BE2C (cell line): Measurements from ENCODE around the gene MRM2.

ENCODE experiments used
- DNase-seq: peaks from one replicate; pipeline ENCODE4 v3.0.0-alpha.2; 2020
- H3K27me3 ChIP-seq: fragments of 250-450 bp; sonication (Bioruptor Pico); 2 replicates; pipeline ENCODE4 v1.5.1; 2020; ENCODE audit warnings: mild to moderate bottlenecking
- H3K36me3 ChIP-seq: fragments of 250-450 bp; sonication (Bioruptor Pico); 2 replicates; pipeline ENCODE4 v1.5.1; 2020; ENCODE audit warnings: mild to moderate bottlenecking
- H3K4me1 ChIP-seq: fragments of 250-450 bp; sonication (Bioruptor Pico); 2 replicates; pipeline ENCODE4 v1.5.1; 2020
- H3K4me3 ChIP-seq: 2 replicates; pipeline ENCODE4 v1.5.1; 2011; ENCODE audit warnings: low read depth, low read length
- H3K9me3 ChIP-seq: fragments of 250-450 bp; sonication (Bioruptor Pico); 2 replicates; pipeline ENCODE4 v1.5.1; 2020
- CTCF ChIP-seq: IDR thresholded peaks from 2 replicates; pipeline ENCODE4 v1.5.1; 2012; ENCODE audit warnings: mild to moderate bottlenecking, low read depth, low read length

MRM2 gene

DNA sequence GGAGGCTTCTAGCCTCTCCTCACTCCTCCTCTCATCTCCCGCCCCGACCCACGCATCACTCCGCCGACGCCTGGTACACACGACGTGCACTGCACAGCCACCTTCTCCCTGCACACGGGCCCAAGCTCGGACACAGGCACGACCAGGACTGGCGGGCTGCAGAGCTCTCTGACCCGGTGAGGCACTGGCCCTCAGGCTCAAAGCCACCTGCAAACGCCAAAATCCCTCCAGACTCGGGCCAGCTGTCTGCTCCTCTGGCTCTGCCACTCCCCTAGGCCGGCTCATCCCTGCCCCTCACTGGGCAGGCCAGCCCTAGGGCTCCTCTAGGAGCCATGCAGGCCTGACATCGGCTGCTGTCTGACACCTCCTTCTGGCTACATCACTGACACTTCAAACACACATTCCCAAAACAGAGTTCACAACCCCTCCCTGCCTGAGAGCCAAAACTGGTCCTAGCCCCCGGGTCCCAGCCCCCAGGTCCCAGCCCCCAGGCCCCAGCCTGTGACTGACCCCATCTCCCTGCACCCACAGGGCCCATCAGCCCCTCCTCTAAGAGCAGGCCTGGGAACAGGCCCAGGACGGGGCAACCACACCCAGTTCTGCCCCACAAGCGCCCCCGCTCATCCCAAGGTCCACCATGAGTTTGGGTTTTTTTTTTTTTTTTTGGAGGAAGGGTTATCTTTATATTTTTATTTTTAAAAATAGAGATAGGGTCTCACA lies 44.4 kb downstream of the MRM2 start:
- TF ChIP-seq CTCF, result no peak
- no peaks in the 10 kb centered on the region for H3K27me3 ChIP-seq
- peaks cover 42% of the 10 kb centered on the region for H3K36me3 ChIP-seq
- H3K4me3 ChIP-seq, result no peak overlapping the region
- DNase-seq, result no peak
- H3K4me1 ChIP-seq, result no peaks in the 10 kb centered on the region
- H3K9me3 ChIP-seq, result peaks cover 6% of the 10 kb centered on the region

GRCh38 chr7:2196381-2197378 lies 45.3 kb downstream of the MRM2 start:
- H3K36me3 ChIP-seq, result peaks cover 42% of the 10 kb centered on the region
- TF ChIP-seq CTCF, result no peak
- no peaks in the 10 kb centered on the region for H3K27me3 ChIP-seq
- no peak overlapping the region for H3K4me3 ChIP-seq
- H3K9me3 ChIP-seq, result peaks cover 6% of the 10 kb centered on the region
- DNase-seq, result no peak
- H3K4me1 ChIP-seq, result no peaks in the 10 kb centered on the region

DNA sequence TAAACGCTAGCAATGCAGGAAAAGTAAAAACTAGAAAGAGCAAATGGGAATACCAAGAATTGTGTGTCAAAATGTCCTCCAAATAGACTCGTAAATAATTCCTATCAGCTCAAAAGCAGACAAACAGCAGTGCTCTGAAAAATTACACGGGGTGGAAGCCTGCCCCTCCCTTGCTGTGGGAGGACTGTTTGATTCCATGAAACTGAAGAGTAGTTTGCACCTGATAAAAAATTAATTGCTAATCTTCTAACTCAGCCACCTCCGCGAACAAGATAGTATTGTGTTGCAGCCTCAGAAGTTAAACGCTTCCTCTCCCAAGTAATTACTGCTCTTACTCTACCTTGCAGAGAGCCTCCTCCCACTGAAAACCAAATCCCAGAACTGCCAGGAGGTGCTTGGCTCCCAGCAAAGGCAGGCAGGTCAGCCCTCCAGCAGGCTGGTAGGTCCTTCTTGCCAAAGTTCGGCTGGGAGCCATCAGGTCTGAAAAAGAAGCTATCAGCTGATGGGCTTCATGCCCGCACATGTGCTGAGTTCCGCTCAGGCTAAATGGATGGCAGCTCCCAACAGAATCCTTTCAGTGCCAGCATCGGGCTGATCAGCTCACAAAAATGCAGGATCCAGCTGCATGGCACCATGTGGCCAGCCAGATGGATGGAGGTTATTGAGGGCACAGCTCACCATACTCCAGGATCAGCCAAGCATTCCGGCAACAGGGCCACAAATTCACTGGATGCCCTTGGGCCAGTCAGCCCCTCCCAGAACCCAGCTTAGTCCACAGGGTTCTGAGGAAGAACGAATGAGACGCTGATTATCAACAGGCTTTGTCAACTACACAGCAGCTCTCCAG lies 46.4 kb downstream of the MRM2 start:
- no peak for TF ChIP-seq CTCF
- peaks cover 42% of the 10 kb centered on the region for H3K36me3 ChIP-seq
- H3K4me3 ChIP-seq, result no peak overlapping the region
- H3K4me1 ChIP-seq, result no peaks in the 10 kb centered on the region
- DNase-seq, result no peak
- no peaks in the 10 kb centered on the region for H3K27me3 ChIP-seq
- peaks cover 6% of the 10 kb centered on the region for H3K9me3 ChIP-seq

DNA sequence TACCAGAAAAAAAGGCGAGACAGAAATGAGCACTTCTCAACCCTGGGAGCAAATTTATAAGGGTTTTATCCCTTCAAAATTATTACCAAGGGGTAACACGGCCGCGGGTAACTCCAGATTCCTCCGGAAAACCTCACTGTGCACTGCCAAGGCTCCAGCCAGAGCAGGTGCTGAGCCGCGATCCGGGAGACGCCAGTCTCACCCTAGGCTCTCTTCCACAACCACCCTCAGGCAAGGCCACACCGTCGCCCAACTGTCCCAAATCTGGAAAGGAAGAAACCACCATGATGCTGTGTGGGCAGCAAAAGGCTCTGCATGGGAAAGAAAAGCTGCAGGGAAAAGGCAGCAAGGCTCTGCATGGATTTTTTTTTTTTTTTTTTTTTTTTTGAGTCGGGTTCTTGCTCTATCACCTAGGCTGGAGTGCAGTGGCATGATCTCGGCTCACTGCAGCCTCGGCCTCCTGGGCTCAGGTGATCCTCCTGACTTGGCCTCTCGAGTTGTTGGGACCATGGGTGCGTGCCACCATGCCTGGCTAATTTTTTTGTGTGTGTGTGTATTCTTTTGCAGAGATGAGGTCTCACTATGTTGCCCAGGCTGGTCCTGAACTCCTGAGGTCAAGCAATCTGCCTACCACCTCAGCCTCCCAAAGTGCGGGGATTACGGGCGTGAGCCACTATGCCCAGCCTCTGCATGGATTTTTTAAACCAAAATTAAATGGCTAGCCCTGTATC lies 48.3 kb downstream of the MRM2 start:
- H3K36me3 ChIP-seq, result peaks cover 26% of the 10 kb centered on the region
- no peak for TF ChIP-seq CTCF

GRCh38 chr7:2192831-2193534 lies 49.0 kb downstream of the MRM2 start:
- H3K9me3 ChIP-seq, result peaks cover 6% of the 10 kb centered on the region
- H3K4me3 ChIP-seq, result no peak overlapping the region
- no peaks in the 10 kb centered on the region for H3K4me1 ChIP-seq
- H3K27me3 ChIP-seq, result no peaks in the 10 kb centered on the region
- peaks cover 26% of the 10 kb centered on the region for H3K36me3 ChIP-seq
- TF ChIP-seq CTCF, result no peak
- no peak for DNase-seq

More for the DNA sequence above, 48.3 kb downstream of the MRM2 start:
- H3K27me3 ChIP-seq, result no peaks in the 10 kb centered on the region
- no peak for DNase-seq
- no peak overlapping the region for H3K4me3 ChIP-seq
- no peaks in the 10 kb centered on the region for H3K4me1 ChIP-seq
- peaks cover 6% of the 10 kb centered on the region for H3K9me3 ChIP-seq
